Dedifferentiated amniotic fluid mesenchymal stem cell (primary cell): ENCODE measurements around the gene OR52N2.

Experiments used
- DNase-seq: peaks from one replicate; pipeline ENCODE4 v3.0.0-alpha.2; 2016; ENCODE audit errors: extremely low spot score

OR52N2 gene

GRCh38 chr11:5808500-5809121, at the start of gene OR52N2:
Gene OR52N2 (plus strand): TSS chr11:5808924. CDS start chr11:5820336, 11,412 bp downstream.
- DNase-seq = peak; percentile 77

- DNase-seq = no peak
Measured at GRCh38 chr11:5767056-5767455, 41.7 kb upstream of the OR52N2 start.

DNA sequence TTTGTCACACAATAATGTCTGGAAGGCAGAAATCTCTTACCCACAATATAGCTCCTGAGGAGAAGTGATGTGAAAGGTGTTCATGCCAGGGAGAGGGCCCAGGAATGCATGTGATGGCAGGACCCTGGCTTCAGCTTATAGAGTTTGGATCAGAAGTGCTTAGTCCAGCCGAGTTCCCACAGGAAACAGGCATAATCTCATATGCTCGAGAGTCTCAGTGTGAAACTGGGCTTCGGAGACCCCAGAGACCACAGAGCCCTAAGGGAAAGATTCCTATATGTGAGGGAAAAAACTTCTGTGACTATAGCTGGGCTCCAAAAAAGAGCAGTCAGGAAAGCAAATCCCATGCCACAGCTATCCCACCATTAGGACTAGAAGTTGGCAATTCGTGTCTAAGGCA, 25.5 kb upstream of the OR52N2 start, which contains the start of gene OR52N5:
OR52N5 (minus strand) TSS at position 101 of the 400 bp plus-strand sequence. CDS start 4,721 bp downstream, outside the sequence.
- no peak for DNase-seq

- no peak for DNase-seq
Measured at GRCh38 chr11:5791165-5791564, 17.6 kb upstream of the OR52N2 start, which contains the start of gene OR52N1. Gene OR52N1 (minus strand): TSS chr11:5791265. CDS start chr11:5788816, 2,449 bp downstream.

GRCh38 chr11:5796541-5796940, 12.2 kb upstream of the OR52N2 start:
- no peak for DNase-seq

DNA sequence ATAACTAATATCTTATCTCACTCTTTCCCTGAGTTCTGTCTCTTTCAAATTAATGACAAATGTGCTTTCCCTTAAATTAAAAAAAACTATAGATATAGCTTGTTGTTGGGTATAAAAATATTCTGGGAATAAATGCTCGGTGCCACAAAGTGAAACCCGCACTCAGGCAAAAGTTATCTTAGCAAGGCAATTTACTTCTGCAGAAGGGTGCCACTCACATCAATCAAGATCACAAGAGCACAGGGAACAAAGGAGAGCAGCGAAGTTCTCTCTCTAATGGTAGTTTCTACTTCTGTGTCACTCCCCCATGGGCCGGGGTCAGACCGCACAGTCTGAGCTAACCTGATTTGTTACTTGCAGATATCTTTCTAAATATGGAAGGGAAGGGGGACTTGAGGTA, 4.7 kb upstream of the OR52N2 start:
- no peak for DNase-seq

GRCh38 chr11:5807580-5807979, 1.1 kb upstream of the OR52N2 start:
- DNase-seq = no peak

- no peak for DNase-seq
Measured at GRCh38 chr11:5809122-5809519, 397 bp downstream of the OR52N2 start.

DNA sequence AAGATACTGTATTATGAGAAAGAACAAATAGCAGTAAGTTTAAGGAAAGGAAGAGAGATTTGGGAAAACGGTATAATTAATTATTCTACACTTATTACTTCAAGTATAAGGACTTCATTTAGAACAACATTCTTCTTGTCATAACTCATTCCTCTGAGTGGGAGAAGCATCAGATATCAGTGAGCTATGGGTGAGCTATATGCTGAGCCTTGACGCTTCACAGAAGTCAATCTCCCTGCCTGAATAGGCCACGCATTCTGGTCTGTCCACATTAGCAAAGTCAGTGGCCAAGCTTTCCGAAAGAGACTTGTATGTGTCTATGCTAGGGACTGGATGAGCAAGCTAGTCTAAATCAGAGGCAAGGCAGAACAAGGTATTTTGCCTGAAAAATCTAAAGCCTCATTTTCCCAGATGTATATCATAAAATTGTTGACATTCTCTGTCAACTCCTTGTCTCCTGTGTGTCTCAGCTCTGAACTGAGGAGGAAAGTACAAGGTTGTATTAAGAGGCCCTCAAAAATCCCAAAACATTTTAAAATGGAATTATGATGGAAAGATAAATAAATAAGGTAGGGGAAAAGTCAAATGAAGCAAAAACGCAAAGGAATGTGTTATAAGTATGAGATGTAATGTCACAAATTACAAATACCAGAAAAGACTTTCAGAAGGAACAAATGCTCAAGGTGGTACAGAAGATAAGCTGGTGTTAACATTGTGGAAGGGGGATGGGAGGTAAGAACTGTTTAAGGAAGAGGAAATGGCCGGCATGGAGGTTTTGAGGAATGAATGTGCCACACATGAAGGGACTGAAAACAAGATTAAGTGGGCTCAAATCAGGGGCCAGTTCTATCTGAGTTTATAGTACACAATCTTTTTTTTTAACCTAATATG, 1.4 kb downstream of the OR52N2 start:
- no peak for DNase-seq

DNA sequence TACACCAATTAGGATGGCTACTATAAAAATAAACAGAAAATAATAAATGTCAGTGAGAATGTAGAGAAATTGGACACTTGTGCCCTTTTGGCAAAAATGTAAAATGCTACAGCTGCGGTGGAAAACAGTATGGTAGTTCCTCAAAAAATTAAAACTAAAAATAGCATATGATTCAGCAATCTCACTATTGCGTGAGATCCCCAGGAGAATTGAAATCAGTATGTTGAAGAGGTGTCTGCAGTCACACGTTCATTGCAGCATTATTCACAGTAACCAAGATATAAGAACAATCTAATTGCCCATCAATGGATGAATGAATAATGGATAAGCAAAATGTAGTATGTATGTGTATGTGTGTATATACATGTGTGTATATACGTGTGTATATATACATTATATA, 6.8 kb downstream of the OR52N2 start:
- no peak for DNase-seq

GRCh38 chr11:5818245-5818886, 9.6 kb downstream of the OR52N2 start:
- no peak for DNase-seq

DNA sequence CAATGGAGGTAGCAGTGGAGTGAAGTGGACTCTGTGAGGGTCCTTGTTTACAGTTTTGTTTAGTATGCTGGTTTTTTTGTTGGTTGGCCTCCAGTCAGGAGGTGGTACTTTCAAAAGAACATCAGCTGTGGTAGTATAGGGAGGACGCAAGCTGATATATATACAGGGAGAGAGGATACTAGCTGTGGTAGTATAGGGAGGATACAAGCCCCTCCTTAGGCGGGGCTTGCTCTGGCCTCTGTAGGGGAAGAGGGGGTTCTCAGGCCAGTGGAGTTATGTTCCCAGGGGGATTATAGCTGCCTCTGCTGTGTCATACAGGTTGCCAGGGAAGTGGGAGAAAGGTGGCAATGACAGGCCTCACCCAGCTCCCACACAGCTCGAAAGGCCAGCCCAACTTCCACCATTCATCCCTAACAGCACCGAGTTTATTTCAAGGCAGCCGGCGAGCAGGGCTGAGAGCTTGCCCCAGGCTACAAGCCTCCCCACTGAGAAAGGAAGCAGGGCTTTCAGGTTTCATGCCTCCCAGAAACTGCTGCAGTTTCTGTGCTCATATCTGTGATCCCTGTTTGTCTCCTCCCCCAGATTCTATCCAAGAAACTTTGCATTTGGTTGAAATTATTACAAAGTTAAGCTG, 22.6 kb downstream of the OR52N2 start:
- no peak for DNase-seq

GRCh38 chr11:5833446-5833845, 24.7 kb downstream of the OR52N2 start:
- DNase-seq = no peak

- no peak for DNase-seq
Measured at GRCh38 chr11:5837695-5838094, 29.0 kb downstream of the OR52N2 start.

- no peak for DNase-seq
Measured at GRCh38 chr11:5841797-5842196, 33.1 kb downstream of the OR52N2 start, which contains the start of gene OR52E6. Gene OR52E6 (minus strand): TSS chr11:5841897. CDS start chr11:5841897, 0 bp downstream.

- no peak for DNase-seq
Measured at GRCh38 chr11:5846701-5847100, 38.0 kb downstream of the OR52N2 start.

DNA sequence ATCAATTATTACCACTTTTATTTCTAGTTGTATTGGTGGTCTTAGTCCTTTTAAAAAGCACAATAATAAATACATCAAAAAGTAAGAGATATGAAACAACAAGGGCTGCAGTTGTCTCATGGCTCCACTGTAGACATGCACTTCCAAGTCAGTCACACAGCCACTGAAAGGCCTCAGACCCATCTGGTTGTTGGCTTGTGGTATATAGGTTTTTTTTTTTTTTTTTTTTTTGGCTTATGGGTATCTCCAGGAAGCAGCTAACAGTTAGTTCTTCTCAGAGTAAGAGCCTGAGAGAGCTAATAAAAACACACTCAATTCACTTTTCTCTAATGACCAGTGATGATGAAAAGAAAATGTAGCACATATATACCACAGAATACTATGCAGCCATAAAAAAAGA, 39.0 kb downstream of the OR52N2 start:
- no peak for DNase-seq

DNA sequence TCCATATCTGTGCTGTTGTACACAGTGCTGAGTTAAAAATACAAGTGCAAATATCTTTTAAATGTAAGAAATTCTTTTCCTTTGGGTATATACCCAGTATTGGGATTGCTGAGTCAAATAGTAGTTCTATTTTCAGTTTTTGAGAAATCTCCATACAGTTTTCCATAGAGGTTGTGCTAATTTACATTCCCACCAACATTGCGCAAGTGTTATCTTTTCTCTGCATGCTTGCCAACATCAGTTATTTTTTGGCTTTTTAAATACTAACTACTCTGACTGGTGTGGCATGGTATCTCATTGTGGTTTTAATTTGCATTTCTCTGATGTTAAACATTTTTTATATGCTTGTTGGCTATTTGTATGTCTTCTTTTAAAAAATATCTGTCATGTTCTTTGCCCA, 42.3 kb downstream of the OR52N2 start:
- DNase-seq = no peak

DNA sequence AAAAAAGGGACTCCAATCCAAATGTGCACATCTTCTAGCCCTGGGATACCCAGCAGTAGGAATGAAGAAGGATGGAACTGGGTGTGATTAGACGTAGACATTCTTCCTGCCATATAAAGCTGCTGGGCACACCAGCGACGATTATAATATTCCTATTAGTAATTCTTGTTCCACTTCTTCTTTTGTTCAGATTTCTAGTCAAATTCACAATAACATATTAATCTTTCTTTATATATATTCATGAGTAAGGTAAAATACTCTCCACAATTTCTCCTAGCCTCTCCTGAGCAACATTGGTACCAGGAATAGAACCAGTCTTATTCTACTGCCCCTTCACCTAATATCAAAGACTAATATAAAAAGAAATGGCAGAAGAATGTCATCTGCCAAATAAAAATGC, 48.9 kb downstream of the OR52N2 start, which contains the start of gene OR52E8:
OR52E8 (minus strand) TSS at position 101 of the 400 bp plus-strand sequence; CDS start at position 101, 0 bp downstream.
- no peak for DNase-seq

GRCh38 chr11:5865826-5866225, 57.1 kb downstream of the OR52N2 start:
- DNase-seq = no peak
